Measurements from ENCODE around the gene C22orf23. TPM values are rescaled to one million over a fixed set of nuclear protein-coding genes. Genes with fewer than 3 reads are reported as not detected.
A peak's percentile ranks its signal among the peaks of the same experiment; 100 is the strongest.

Gene C22orf23
- total and polyA plus RNA-seq, 10 of the 15 experiments (the other 5 are each of a cell fraction or from before 2014, with no cell fraction given) = 0.04 to 0.38 (median 0.11) TPM; not detected in 5

GRCh38 chr22:37893583-37893983 lies 59.8 kb downstream of the C22orf23 start:
- no peak overlapping the region for H3K4me3 ChIP-seq
- RAD21 ChIA-PET (ENCODE audit: unreplicated experiment) = no interaction called here
- FAIRE-seq = no peak
- no peaks in the 10 kb centered on the region for H3K9me3 ChIP-seq (replicated peaks; ENCODE audit: control insufficient read depth, insufficient read depth, low read length)
- no peak overlapping the region for H3K9ac ChIP-seq (ENCODE audit: control insufficient read depth, insufficient read depth, low read length)
- no peaks in the 10 kb centered on the region for H3K79me2 ChIP-seq (ENCODE audit: control insufficient read depth, insufficient read depth, low read length)
- SMC1A ChIA-PET (ENCODE audit: uncharacterized antibody, unreplicated experiment) = no interaction called here
- H2AFZ ChIP-seq (ENCODE audit: control insufficient read depth, low read depth, low read length) = no peak overlapping the region
- POLR2A ChIA-PET = no interaction called here
- intact Hi-C loops (cut with micrococcal nuclease; ENCODE audit: unreplicated experiment) = no loop called here
- peaks cover 11% of the 10 kb centered on the region for H3K4me1 ChIP-seq (ENCODE audit: control insufficient read depth, insufficient read depth, low read length)
- no TSS peak for BruUV-seq (replicated peaks)
- 81% methylated on average over 5 of the region's 5 CpGs for WGBS (ENCODE audit: insufficient coverage, insufficient replicate concordance, low lambda C conversion rate, missing lambda C conversion rate)
- no peak for ATAC-seq
- no peaks in the 10 kb centered on the region for H4K20me1 ChIP-seq (ENCODE audit: control insufficient read depth, insufficient read depth)
- H3K27ac ChIP-seq (ENCODE audit: control insufficient read depth, insufficient read depth) = no peak overlapping the region
- H3K4me2 ChIP-seq (ENCODE audit: control insufficient read depth, insufficient read depth) = no peak overlapping the region
- DNase-seq (ENCODE audit: low read depth, low spot score) = no peak
- CTCF ChIA-PET = interaction anchor here (0.9 kb wide), 1 partner anchor 41 kb away, joined by 4 read pairs; no protein-coding TSS in a partner anchor
- in situ Hi-C loops (cut with MboI) = no loop called here
- TF ChIP-seq BCLAF1 (IDR thresholded peaks at IDR 0.05) (no peak), POLR2A (IDR thresholded peaks at IDR 0.05; ENCODE audit: low read depth, low read length) (peak; percentile 39; the same call in 1 of the 2 replicates), RBBP5 (conservative IDR thresholded peaks at IDR 0.05) (no peak)
- peaks cover 2 to 5% of the 10 kb centered on the region in 2 experiments for H3K36me3 ChIP-seq (ENCODE audit: control insufficient read depth in 2 of 2, insufficient read depth in 2 of 2, low read length in 1 of 2)
- no peaks in the 10 kb centered on the region for H3K27me3 ChIP-seq (replicated peaks in 1 of 2; ENCODE audit: control insufficient read depth in 2 of 2, insufficient read depth in 2 of 2, low read length in 1 of 2)

Small RNAs within 50 kb of the gene (microRNA-seq; reads per million reads assigned to microRNA genes)
- gene MIR4534 = not detected
- 3.8 reads per million, percentile 22 among the genes with 10 or more reads in this experiment for gene MIR6820

Other genes starting within 250 kb of the C22orf23 start
Only the 7 nearest of the 12 such genes appear.
- not detected in 2 replicates for gene GALR3, start 130.2 kb downstream of the C22orf23 start, total RNA-seq (2014; rRNA removed)
- not detected in 2 replicates for gene GALR3, start 130.2 kb downstream of the C22orf23 start, total RNA-seq (2014; rRNA removed; fragmentation: Illumina TruSeq; extraction: Trizol)
- gene GALR3, start 130.2 kb downstream of the C22orf23 start, total RNA-seq (2021) = not detected in 2 replicates
- not detected in 2 replicates for gene GALR3, start 130.2 kb downstream of the C22orf23 start, polyA plus RNA-seq (2011; rRNA removed)
- not detected in 2 replicates for gene GALR3, start 130.2 kb downstream of the C22orf23 start, polyA plus RNA-seq (2014; fragmentation: Illumina TruSeq; extraction: Trizol)
- not detected for gene GALR3, start 130.2 kb downstream of the C22orf23 start, polyA plus RNA-seq (2014; fragmentation: Nextera tagmentation; extraction: Ambion mirVana)
- not detected in 2 replicates for gene GALR3, start 130.2 kb downstream of the C22orf23 start, polyA plus RNA-seq (2014; rRNA removed)
- gene GALR3, start 130.2 kb downstream of the C22orf23 start, polyA plus RNA-seq (2016; fragmentation: Nextera tagmentation; extraction: Ambion mirVana) = not detected
- 19.0 and 19.1 TPM in 2 replicates for gene ANKRD54, start 109.3 kb downstream of the C22orf23 start, total RNA-seq (2014; rRNA removed)
- gene ANKRD54, start 109.3 kb downstream of the C22orf23 start, total RNA-seq (2014; rRNA removed; fragmentation: Illumina TruSeq; extraction: Trizol) = 12.6 and 13.4 TPM in 2 replicates
- gene ANKRD54, start 109.3 kb downstream of the C22orf23 start, total RNA-seq (2021) = 15.8 and 18.3 TPM in 2 replicates
- 7.5 and 13.7 TPM in 2 replicates for gene ANKRD54, start 109.3 kb downstream of the C22orf23 start, polyA plus RNA-seq (2011; rRNA removed)
- 10.1 and 13.9 TPM in 2 replicates for gene ANKRD54, start 109.3 kb downstream of the C22orf23 start, polyA plus RNA-seq (2014; fragmentation: Illumina TruSeq; extraction: Trizol)
- gene ANKRD54, start 109.3 kb downstream of the C22orf23 start, polyA plus RNA-seq (2014; fragmentation: Nextera tagmentation; extraction: Ambion mirVana) = 1 to 10 TPM; 5.8 to 9.7 TPM
- 21.7 and 22.0 TPM in 2 replicates for gene ANKRD54, start 109.3 kb downstream of the C22orf23 start, polyA plus RNA-seq (2014; rRNA removed)
- 10 to 100 TPM; 25.3 to 31.6 TPM for gene ANKRD54, start 109.3 kb downstream of the C22orf23 start, polyA plus RNA-seq (2016; fragmentation: Nextera tagmentation; extraction: Ambion mirVana)
- gene EIF3L, start 104.2 kb downstream of the C22orf23 start, total RNA-seq (2014; rRNA removed) = 624 and 646 TPM in 2 replicates
- gene EIF3L, start 104.2 kb downstream of the C22orf23 start, total RNA-seq (2014; rRNA removed; fragmentation: Illumina TruSeq; extraction: Trizol) = 493 and 525 TPM in 2 replicates
- gene EIF3L, start 104.2 kb downstream of the C22orf23 start, total RNA-seq (2021) = 593 and 613 TPM in 2 replicates
- gene EIF3L, start 104.2 kb downstream of the C22orf23 start, polyA plus RNA-seq (2011; rRNA removed) = 1,037 and 1,269 TPM in 2 replicates
- gene EIF3L, start 104.2 kb downstream of the C22orf23 start, polyA plus RNA-seq (2014; fragmentation: Illumina TruSeq; extraction: Trizol) = 783 and 881 TPM in 2 replicates
- gene EIF3L, start 104.2 kb downstream of the C22orf23 start, polyA plus RNA-seq (2014; fragmentation: Nextera tagmentation; extraction: Ambion mirVana) = 100 to 1,000 TPM; 521 to 732 TPM
- gene EIF3L, start 104.2 kb downstream of the C22orf23 start, polyA plus RNA-seq (2014; rRNA removed) = 613 and 643 TPM in 2 replicates
- gene EIF3L, start 104.2 kb downstream of the C22orf23 start, polyA plus RNA-seq (2016; fragmentation: Nextera tagmentation; extraction: Ambion mirVana) = 100 to 1,000 TPM; 294 to 302 TPM
- gene MICALL1, start 47.3 kb downstream of the C22orf23 start, total RNA-seq (2014; rRNA removed) = 11.6 and 15.0 TPM in 2 replicates
- 8.6 and 8.8 TPM in 2 replicates for gene MICALL1, start 47.3 kb downstream of the C22orf23 start, total RNA-seq (2014; rRNA removed; fragmentation: Illumina TruSeq; extraction: Trizol)
- gene MICALL1, start 47.3 kb downstream of the C22orf23 start, total RNA-seq (2021) = 26.0 and 30.7 TPM in 2 replicates
- 3.4 and 6.3 TPM in 2 replicates for gene MICALL1, start 47.3 kb downstream of the C22orf23 start, polyA plus RNA-seq (2011; rRNA removed)
- gene MICALL1, start 47.3 kb downstream of the C22orf23 start, polyA plus RNA-seq (2014; fragmentation: Illumina TruSeq; extraction: Trizol) = 7.7 and 12.5 TPM in 2 replicates
- 1 to 10 TPM in 1 of 2 experiments, under 1 TPM in 1; 0.72 to 2.0 TPM for gene MICALL1, start 47.3 kb downstream of the C22orf23 start, polyA plus RNA-seq (2014; fragmentation: Nextera tagmentation; extraction: Ambion mirVana)
- gene MICALL1, start 47.3 kb downstream of the C22orf23 start, polyA plus RNA-seq (2014; rRNA removed) = 12.2 and 15.8 TPM in 2 replicates
- gene MICALL1, start 47.3 kb downstream of the C22orf23 start, polyA plus RNA-seq (2016; fragmentation: Nextera tagmentation; extraction: Ambion mirVana) = 1 to 10 TPM; 2.5 to 6.9 TPM
- gene POLR2F, start 98 bp upstream of the C22orf23 start, total RNA-seq (2014; rRNA removed) = 71.9 and 93.2 TPM in 2 replicates
- gene POLR2F, start 98 bp upstream of the C22orf23 start, total RNA-seq (2014; rRNA removed; fragmentation: Illumina TruSeq; extraction: Trizol) = 70.3 and 78.3 TPM in 2 replicates
- gene POLR2F, start 98 bp upstream of the C22orf23 start, total RNA-seq (2021) = 86.8 and 86.9 TPM in 2 replicates
- 67.4 and 90.7 TPM in 2 replicates for gene POLR2F, start 98 bp upstream of the C22orf23 start, polyA plus RNA-seq (2011; rRNA removed)
- 23.2 and 86.8 TPM in 2 replicates for gene POLR2F, start 98 bp upstream of the C22orf23 start, polyA plus RNA-seq (2014; fragmentation: Illumina TruSeq; extraction: Trizol)
- 100 to 1,000 TPM; 109 to 133 TPM for gene POLR2F, start 98 bp upstream of the C22orf23 start, polyA plus RNA-seq (2014; fragmentation: Nextera tagmentation; extraction: Ambion mirVana)
- gene POLR2F, start 98 bp upstream of the C22orf23 start, polyA plus RNA-seq (2014; rRNA removed) = 165 and 203 TPM in 2 replicates
- 100 to 1,000 TPM; 209 to 218 TPM for gene POLR2F, start 98 bp upstream of the C22orf23 start, polyA plus RNA-seq (2016; fragmentation: Nextera tagmentation; extraction: Ambion mirVana)
- not detected in 2 replicates for gene SOX10, start 31.0 kb upstream of the C22orf23 start, total RNA-seq (2014; rRNA removed)
- gene SOX10, start 31.0 kb upstream of the C22orf23 start, total RNA-seq (2014; rRNA removed; fragmentation: Illumina TruSeq; extraction: Trizol) = not detected in 2 replicates
- not detected in 2 replicates for gene SOX10, start 31.0 kb upstream of the C22orf23 start, total RNA-seq (2021)
- not detected in 2 replicates for gene SOX10, start 31.0 kb upstream of the C22orf23 start, polyA plus RNA-seq (2011; rRNA removed)
- gene SOX10, start 31.0 kb upstream of the C22orf23 start, polyA plus RNA-seq (2014; fragmentation: Illumina TruSeq; extraction: Trizol) = not detected in 2 replicates
- not detected for gene SOX10, start 31.0 kb upstream of the C22orf23 start, polyA plus RNA-seq (2014; fragmentation: Nextera tagmentation; extraction: Ambion mirVana)
- not detected in 2 replicates for gene SOX10, start 31.0 kb upstream of the C22orf23 start, polyA plus RNA-seq (2014; rRNA removed)
- gene SOX10, start 31.0 kb upstream of the C22orf23 start, polyA plus RNA-seq (2016; fragmentation: Nextera tagmentation; extraction: Ambion mirVana) = under 1 TPM in 1 of 2 experiments, not detected in 1; 0.05 TPM
- gene PICK1, start 103.8 kb upstream of the C22orf23 start, total RNA-seq (2014; rRNA removed) = 12.6 and 13.7 TPM in 2 replicates
- 7.8 and 10.5 TPM in 2 replicates for gene PICK1, start 103.8 kb upstream of the C22orf23 start, total RNA-seq (2014; rRNA removed; fragmentation: Illumina TruSeq; extraction: Trizol)
- 11.6 and 15.9 TPM in 2 replicates for gene PICK1, start 103.8 kb upstream of the C22orf23 start, total RNA-seq (2021)
- 8.7 and 14.4 TPM in 2 replicates for gene PICK1, start 103.8 kb upstream of the C22orf23 start, polyA plus RNA-seq (2011; rRNA removed)
- 6.7 and 10.4 TPM in 2 replicates for gene PICK1, start 103.8 kb upstream of the C22orf23 start, polyA plus RNA-seq (2014; fragmentation: Illumina TruSeq; extraction: Trizol)
- under 1 TPM; 0.07 to 0.84 TPM for gene PICK1, start 103.8 kb upstream of the C22orf23 start, polyA plus RNA-seq (2014; fragmentation: Nextera tagmentation; extraction: Ambion mirVana)
- gene PICK1, start 103.8 kb upstream of the C22orf23 start, polyA plus RNA-seq (2014; rRNA removed) = 14.8 and 19.2 TPM in 2 replicates
- gene PICK1, start 103.8 kb upstream of the C22orf23 start, polyA plus RNA-seq (2016; fragmentation: Nextera tagmentation; extraction: Ambion mirVana) = 10 to 100 TPM; 10.6 to 11.3 TPM

Data from GM12878 (cell line).